HL-60/S4 (cell line): ENCODE data around the gene SKIDA1.

Experiments used
- in situ Hi-C: fragments of 300-500 bp; cut with MboI; formaldehyde crosslinking; loops from 2 replicates; pipeline ENCODE4 v1.14.3; 2022; ENCODE audit warnings: low sequenced_read_pairs

The SKIDA1 gene

GRCh38 chr10:21488246-21488956, 37.1 kb downstream of the SKIDA1 start:
- in situ Hi-C loops: loop anchor here (25.0 kb wide), 3 partner anchors 474 to 1574 kb away; no protein-coding TSS in a partner anchor

- in situ Hi-C loops: loop anchor here (25.0 kb wide), 3 partner anchors 475 to 1575 kb away; no protein-coding TSS in a partner anchor
Measured at GRCh38 chr10:21487416-21488180, 37.9 kb downstream of the SKIDA1 start.

GRCh38 chr10:21482821-21483220, 42.7 kb downstream of the SKIDA1 start:
- in situ Hi-C loops: loop anchor here (25.0 kb wide), 3 partner anchors 479 to 1579 kb away; no protein-coding TSS in a partner anchor

GRCh38 chr10:21481407-21481806, 44.1 kb downstream of the SKIDA1 start:
- in situ Hi-C loops: loop anchor here (25.0 kb wide), 3 partner anchors 481 to 1581 kb away; no protein-coding TSS in a partner anchor

- in situ Hi-C loops: loop anchor here (25.0 kb wide), 3 partner anchors 483 to 1583 kb away; no protein-coding TSS in a partner anchor
Measured at GRCh38 chr10:21479570-21480315, 45.7 kb downstream of the SKIDA1 start.

GRCh38 chr10:21475393-21475792, 50.1 kb downstream of the SKIDA1 start:
- in situ Hi-C loops: loop anchor here (25.0 kb wide), 3 partner anchors 487 to 1587 kb away; no protein-coding TSS in a partner anchor

- in situ Hi-C loops: no loop called here
Measured at GRCh38 chr10:21473541-21473940, 51.9 kb downstream of the SKIDA1 start.

GRCh38 chr10:21473135-21473534, 52.3 kb downstream of the SKIDA1 start:
- in situ Hi-C loops: no loop called here

GRCh38 chr10:21468086-21468485, 57.4 kb downstream of the SKIDA1 start:
- in situ Hi-C loops: no loop called here

GRCh38 chr10:21467633-21468032, 57.8 kb downstream of the SKIDA1 start:
- in situ Hi-C loops: no loop called here

- in situ Hi-C loops: no loop called here
Measured at GRCh38 chr10:21464134-21464533, 61.3 kb downstream of the SKIDA1 start.
